IMR-90 (cell line): ENCODE results near the gene SMTN. TPM values are rescaled to one million over a fixed set of nuclear protein-coding genes. Genes with fewer than 3 reads are reported as not detected.

Experiments used
- ATAC-seq: fragments of 200-7000 bp; cut with Tn5 transposase; 2 replicates; pipeline ENCODE4 v1.9.1; 2020; ENCODE audit warnings: low read depth, mild to moderate bottlenecking, moderate library complexity
- BruUV-seq: library from RNA; stranded (reverse); fragments of 400-500 nt; replicated peaks from 2 replicates; lab custom pipeline; 2021; lab: Mats Ljungman, UMichigan
- CTCF ChIA-PET: fragments of 300-600 bp; formaldehyde crosslinking; extraction: SDS; loops from one replicate; lab custom pipeline; 2021; ENCODE audit warnings: antibody characterized with exemption; lab: Yijun Ruan, JAX
- POLR2A ChIA-PET: fragments of 300-600 bp; sonication (Branson Sonifier 250); formaldehyde crosslinking; loops from one replicate; lab custom pipeline; 2022; ENCODE audit warnings: antibody characterized with exemption; ENCODE audit not compliant: unreplicated experiment; lab: Charles Lee
- DNase-seq: peaks from one replicate; pipeline ENCODE4 v3.0.0; 2013
- H2AFZ ChIP-seq: replicated peaks from 2 replicates; pipeline ENCODE3; 2013; ENCODE audit warnings: low read length, mild to moderate bottlenecking; ENCODE audit not compliant: poor library complexity
- H2AK5ac ChIP-seq: 2 replicates; pipeline ENCODE4 v1.6.1; 2013; ENCODE audit warnings: low read depth, low read length, inconsistent platforms
- H2AK9ac ChIP-seq: replicated peaks from 2 replicates; pipeline ENCODE3; 2013; ENCODE audit warnings: mild to moderate bottlenecking, low read depth, low read length, moderate library complexity; ENCODE audit not compliant: poor library complexity
- H2BK120ac ChIP-seq: 2 replicates; pipeline ENCODE4 v1.6.1; 2013; ENCODE audit warnings: low read depth, low read length, inconsistent platforms
- H2BK15ac ChIP-seq: 3 replicates; pipeline ENCODE4 v1.6.1; 2013; ENCODE audit warnings: low read depth, low read length, inconsistent platforms
- H2BK20ac ChIP-seq: 2 replicates; pipeline ENCODE4 v1.6.1; 2013; ENCODE audit warnings: low read depth, mild to moderate bottlenecking, inconsistent platforms, low read length, moderate library complexity
- H2BK5ac ChIP-seq: 2 replicates; pipeline ENCODE4 v1.6.1; 2013; ENCODE audit warnings: mild to moderate bottlenecking, low read depth, low read length, inconsistent platforms; ENCODE audit not compliant: poor library complexity, severe bottlenecking
- H3K14ac ChIP-seq: replicated peaks from 2 replicates; pipeline ENCODE4 v1.6.1; 2013; ENCODE audit warnings: low read depth, low read length, inconsistent platforms
- H3K18ac ChIP-seq: 2 replicates; pipeline ENCODE4 v1.6.1; 2013; ENCODE audit warnings: low read depth, low read length, control low read depth
- H3K23ac ChIP-seq: 2 replicates; pipeline ENCODE4 v1.6.1; 2013; ENCODE audit warnings: low read depth, low read length, inconsistent platforms
- H3K27ac ChIP-seq: 2 replicates; pipeline ENCODE4 v1.5.1; 2013; ENCODE audit warnings: mild to moderate bottlenecking, control low read depth, low read length; ENCODE audit not compliant: insufficient read depth
- H3K27me3 ChIP-seq: 2 replicates; pipeline ENCODE4 v1.6.1; 2013; ENCODE audit warnings: low read length; ENCODE audit not compliant: control insufficient read depth, insufficient read depth
- H3K36me3 ChIP-seq: 2 replicates; pipeline ENCODE4 v1.6.1; 2013; ENCODE audit warnings: low read length, mixed read lengths; ENCODE audit not compliant: control insufficient read depth, insufficient read depth
- H3K4ac ChIP-seq: 2 replicates; pipeline ENCODE4 v1.6.1; 2013; ENCODE audit warnings: low read depth, low read length, inconsistent platforms
- H3K4me1 ChIP-seq: 2 replicates; pipeline ENCODE4 v1.6.1; 2013; ENCODE audit warnings: low read length, mixed read lengths; ENCODE audit not compliant: control insufficient read depth, insufficient read depth
- H3K4me2 ChIP-seq: 2 replicates; pipeline ENCODE4 v1.6.1; 2013; ENCODE audit warnings: low read depth, mild to moderate bottlenecking, control low read depth, low read length, moderate library complexity
- H3K4me3 ChIP-seq: 2 replicates; pipeline ENCODE4 v1.5.1; 2013; ENCODE audit warnings: low read depth, mild to moderate bottlenecking, control low read depth, low read length, moderate library complexity; ENCODE audit not compliant: insufficient read depth
- H3K56ac ChIP-seq: 2 replicates; pipeline ENCODE4 v1.6.1; 2013; ENCODE audit warnings: low read length, inconsistent platforms; ENCODE audit not compliant: insufficient read depth; ENCODE audit errors: extremely low read depth
- H3K79me1 ChIP-seq, 2 experiments: 2 replicates each; pipeline ENCODE4 v1.6.1; 2013; ENCODE audit warnings: low read length in 2 of 2, inconsistent platforms in 1 of 2, low read depth in 1 of 2
- H3K9ac ChIP-seq: 2 replicates; pipeline ENCODE4 v1.6.1; 2013; ENCODE audit warnings: low read depth, low read length, control low read depth
- H3K9me1 ChIP-seq: 2 replicates; pipeline ENCODE4 v1.6.1; 2013; ENCODE audit warnings: low read length, inconsistent platforms; ENCODE audit not compliant: insufficient read depth
- H3K9me3 ChIP-seq: 2 replicates; pipeline ENCODE4 v1.6.1; 2013; ENCODE audit warnings: low read length; ENCODE audit not compliant: control insufficient read depth, insufficient read depth
- H4K20me1 ChIP-seq: 2 replicates; pipeline ENCODE4 v1.6.1; 2013; ENCODE audit warnings: low read length, inconsistent platforms; ENCODE audit not compliant: insufficient read depth
- H4K5ac ChIP-seq: 2 replicates; pipeline ENCODE4 v1.6.1; 2013; ENCODE audit warnings: mild to moderate bottlenecking, low read depth, low read length, control low read depth
- H4K8ac ChIP-seq, 2 experiments: 2 replicates each; pipeline ENCODE4 v1.6.1; 2013; ENCODE audit warnings: low read depth in 2 of 2, low read length in 2 of 2, control low read depth in 1 of 2, inconsistent platforms in 1 of 2
- H4K91ac ChIP-seq: 2 replicates; pipeline ENCODE4 v1.6.1; 2013; ENCODE audit warnings: low read depth, low read length, inconsistent platforms; ENCODE audit not compliant: insufficient read depth
- BHLHE40 ChIP-seq: fragments of 150-350 bp; IDR thresholded peaks from 2 replicates; pipeline ENCODE4 v1.6.1; 2016; ENCODE audit warnings: mild to moderate bottlenecking, low read depth, low read length
- CEBPB ChIP-seq: IDR thresholded peaks from 2 replicates; pipeline ENCODE4 v1.6.1; 2012; ENCODE audit warnings: low read depth, low read length, improper control_type of control experiment
- CHD1 ChIP-seq: IDR thresholded peaks from 2 replicates; pipeline ENCODE4 v1.6.1; 2012; ENCODE audit warnings: low read depth, low read length, improper control_type of control experiment
- FOS ChIP-seq: fragments of 150-350 bp; IDR thresholded peaks from 2 replicates; pipeline ENCODE4 v1.6.1; 2016; ENCODE audit warnings: low read depth, low read length
- MAFK ChIP-seq: IDR thresholded peaks from 2 replicates; pipeline ENCODE4 v1.6.1; 2012; ENCODE audit warnings: low read depth, low read length, improper control_type of control experiment
- MAZ ChIP-seq: IDR thresholded peaks from 2 replicates; pipeline ENCODE4 v1.6.1; 2012; ENCODE audit warnings: low read depth, mild to moderate bottlenecking, low read length, improper control_type of control experiment, moderate library complexity, borderline replicate concordance
- MXI1 ChIP-seq: IDR thresholded peaks from 2 replicates; pipeline ENCODE4 v1.6.1; 2012; ENCODE audit warnings: low read depth, mild to moderate bottlenecking, low read length, moderate library complexity, borderline replicate concordance
- NFE2L2 ChIP-seq: fragments of 150-350 bp; IDR thresholded peaks from 2 replicates; pipeline ENCODE4 v1.6.1; 2016; ENCODE audit warnings: low read depth, mild to moderate bottlenecking, low read length
- POLR2A ChIP-seq: IDR thresholded peaks from 2 replicates; pipeline ENCODE4 v1.6.1; 2012; ENCODE audit warnings: mild to moderate bottlenecking, low read depth, low read length
- RAD21 ChIP-seq: IDR thresholded peaks from 2 replicates; pipeline ENCODE4 v1.6.1; 2012; ENCODE audit warnings: low read length, improper control_type of control experiment
- RCOR1 ChIP-seq: IDR thresholded peaks from 2 replicates; pipeline ENCODE4 v1.6.1; 2012; ENCODE audit warnings: mild to moderate bottlenecking, low read length, improper control_type of control experiment; ENCODE audit not compliant: insufficient replicate concordance
- SMC3 ChIP-seq: fragments of 150-350 bp; IDR thresholded peaks from 2 replicates; pipeline ENCODE4 v1.6.1; 2016; ENCODE audit warnings: low read depth, mild to moderate bottlenecking, antibody characterized with exemption, low read length, moderate library complexity
- WGBS, 2 experiments: methylation state at CpG; one replicate each; pipeline versions ENCODE4 v1.1.5 to v1.1.7; 2013; ENCODE audit warnings: missing lambda C conversion rate in 2 of 2; ENCODE audit not compliant: insufficient read length in 1 of 2; ENCODE audit errors: extremely low coverage in 2 of 2; 5-methylcytosine and 5-hydroxymethylcytosine counted together
- dilution Hi-C: fragments of 300-500 bp; cut with HindIII; formaldehyde crosslinking; loops from one replicate; pipeline ENCODE4 v1.14.3; 2018; ENCODE audit warnings: low sequenced_read_pairs; ENCODE audit not compliant: unreplicated experiment
- in situ Hi-C: fragments of 300-500 bp; cut with MboI; formaldehyde crosslinking; loops from 3 replicates; pipeline ENCODE4 v1.14.3; 2019; ENCODE audit warnings: low sequenced_read_pairs, inconsistent platforms, mixed read lengths
- intact Hi-C: fragments of 100-400 bp; cut with micrococcal nuclease; formaldehyde crosslinking; loops from 2 replicates; pipeline ENCODE4 v1.10.0; 2022
- polyA plus RNA-seq, 3 experiments: library from polyadenylated mRNA; depleted of rRNA; stranded (reverse); fragments of >200 nt; gene quantifications; 2 replicates each; pipeline ENCODE4 v1.2.3, GENCODE V29; 2012; ENCODE audit warnings: low replicate concordance in 1 of 3
- total RNA-seq: library from RNA; depleted of rRNA; stranded (reverse); fragments of >200 nt; gene quantifications from 2 replicates; pipeline ENCODE4 v1.2.3, GENCODE V29; 2012
- TF ChIP-seq, protein P1 (sequence below): fragments of 150-350 bp; IDR thresholded peaks from 2 replicates; pipeline ENCODE4 v1.6.1; 2017; ENCODE audit warnings: mild to moderate bottlenecking, antibody characterized with exemption, low read length, low read depth
- TF ChIP-seq, protein P2 (sequence below): fragments of 150-350 bp; IDR thresholded peaks from 2 replicates; pipeline ENCODE4 v1.6.1; 2016; ENCODE audit warnings: low read depth, mild to moderate bottlenecking, low read length, moderate library complexity, borderline replicate concordance
- TF ChIP-seq, protein P3 (sequence below): conservative IDR thresholded peaks from 2 replicates; pipeline ENCODE4 v1.5.1; 2012; ENCODE audit warnings: mild to moderate bottlenecking, low read depth, low read length, improper control_type of control experiment

The SMTN gene
- total and polyA plus RNA-seq, 2 of the 4 experiments (the other 2 are of a cell fraction) = 53.6 to 63.7 TPM

DNA sequence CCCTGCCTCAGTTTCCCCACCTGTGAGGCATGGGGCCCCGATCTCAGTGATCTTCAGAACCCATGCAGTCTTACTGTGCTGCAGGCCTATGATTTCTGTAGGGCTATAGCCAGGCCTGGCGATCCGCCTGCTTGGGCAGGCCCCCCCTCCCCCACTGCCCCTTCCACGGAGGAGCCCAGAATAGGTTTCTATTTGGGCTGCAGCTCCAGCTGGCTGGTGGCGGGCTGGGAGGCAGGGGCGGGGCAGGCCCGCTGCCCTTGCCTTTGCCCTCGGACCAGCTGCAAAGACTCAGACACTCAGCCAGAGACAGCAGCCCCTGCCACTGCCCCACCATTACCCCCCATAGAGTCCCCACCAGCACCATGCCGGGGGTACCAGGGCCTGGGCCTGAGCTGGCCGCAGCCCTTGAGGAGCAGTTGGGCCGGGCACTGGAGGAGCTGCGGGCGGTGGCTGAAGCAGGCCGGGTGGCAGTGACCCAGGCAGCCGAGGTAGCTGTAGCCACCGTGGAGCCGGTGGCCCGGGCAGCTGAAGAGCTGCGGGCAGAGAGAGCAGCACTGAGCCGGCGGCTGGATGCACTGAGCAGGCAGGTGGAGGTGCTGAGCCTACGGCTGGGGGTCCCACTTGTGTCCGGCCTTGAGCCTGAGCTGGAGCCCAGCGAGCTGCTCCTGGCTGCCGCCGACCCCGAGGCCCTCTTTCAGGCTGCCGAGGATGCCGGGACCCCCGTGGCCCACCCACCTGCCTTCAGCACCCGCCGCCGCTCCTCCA is 12.2 kb downstream of the SMTN start:
- no peak overlapping the region for H2AK5ac ChIP-seq
- H3K4ac ChIP-seq = no peak overlapping the region
- H3K4me1 ChIP-seq = peaks cover 2% of the 10 kb centered on the region; the same call in 1 of the 2 replicates
- no peaks in the 10 kb centered on the region for H3K27me3 ChIP-seq
- H3K4me3 ChIP-seq = no peak overlapping the region
- no peak overlapping the region for H2BK120ac ChIP-seq
- no peak overlapping the region for H3K4me2 ChIP-seq
- no peak overlapping the region for H3K18ac ChIP-seq
- no peak overlapping the region for H4K91ac ChIP-seq
- no peak overlapping the region for H2AFZ ChIP-seq
- no peak overlapping the region for H2BK15ac ChIP-seq
- WGBS, 2 experiments = 93% methylated on average over 16 of the region's 33 CpGs; no CpG with 5 or more reads in 1 of the 2 experiments
- no peak overlapping the region for H4K8ac ChIP-seq
- H3K9ac ChIP-seq = no peak overlapping the region
- peaks cover 24 to 53% of the 10 kb centered on the region in 2 experiments for H3K79me1 ChIP-seq
- TF ChIP-seq NFE2L2 (no peak), MAFK (no peak), RCOR1 (no peak), BHLHE40 (no peak), MAZ (no peak), RAD21 (no peak), MXI1 (no peak), FOS (no peak), POLR2A (no peak), CHD1 (no peak), SMC3 (no peak), CEBPB (no peak)
- TF ChIP-seq, protein P1, sequence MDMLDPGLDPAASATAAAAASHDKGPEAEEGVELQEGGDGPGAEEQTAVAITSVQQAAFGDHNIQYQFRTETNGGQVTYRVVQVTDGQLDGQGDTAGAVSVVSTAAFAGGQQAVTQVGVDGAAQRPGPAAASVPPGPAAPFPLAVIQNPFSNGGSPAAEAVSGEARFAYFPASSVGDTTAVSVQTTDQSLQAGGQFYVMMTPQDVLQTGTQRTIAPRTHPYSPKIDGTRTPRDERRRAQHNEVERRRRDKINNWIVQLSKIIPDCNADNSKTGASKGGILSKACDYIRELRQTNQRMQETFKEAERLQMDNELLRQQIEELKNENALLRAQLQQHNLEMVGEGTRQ = no peak
- TF ChIP-seq, protein P2, sequence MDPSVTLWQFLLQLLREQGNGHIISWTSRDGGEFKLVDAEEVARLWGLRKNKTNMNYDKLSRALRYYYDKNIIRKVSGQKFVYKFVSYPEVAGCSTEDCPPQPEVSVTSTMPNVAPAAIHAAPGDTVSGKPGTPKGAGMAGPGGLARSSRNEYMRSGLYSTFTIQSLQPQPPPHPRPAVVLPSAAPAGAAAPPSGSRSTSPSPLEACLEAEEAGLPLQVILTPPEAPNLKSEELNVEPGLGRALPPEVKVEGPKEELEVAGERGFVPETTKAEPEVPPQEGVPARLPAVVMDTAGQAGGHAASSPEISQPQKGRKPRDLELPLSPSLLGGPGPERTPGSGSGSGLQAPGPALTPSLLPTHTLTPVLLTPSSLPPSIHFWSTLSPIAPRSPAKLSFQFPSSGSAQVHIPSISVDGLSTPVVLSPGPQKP = no peak
- TF ChIP-seq, protein P3, sequence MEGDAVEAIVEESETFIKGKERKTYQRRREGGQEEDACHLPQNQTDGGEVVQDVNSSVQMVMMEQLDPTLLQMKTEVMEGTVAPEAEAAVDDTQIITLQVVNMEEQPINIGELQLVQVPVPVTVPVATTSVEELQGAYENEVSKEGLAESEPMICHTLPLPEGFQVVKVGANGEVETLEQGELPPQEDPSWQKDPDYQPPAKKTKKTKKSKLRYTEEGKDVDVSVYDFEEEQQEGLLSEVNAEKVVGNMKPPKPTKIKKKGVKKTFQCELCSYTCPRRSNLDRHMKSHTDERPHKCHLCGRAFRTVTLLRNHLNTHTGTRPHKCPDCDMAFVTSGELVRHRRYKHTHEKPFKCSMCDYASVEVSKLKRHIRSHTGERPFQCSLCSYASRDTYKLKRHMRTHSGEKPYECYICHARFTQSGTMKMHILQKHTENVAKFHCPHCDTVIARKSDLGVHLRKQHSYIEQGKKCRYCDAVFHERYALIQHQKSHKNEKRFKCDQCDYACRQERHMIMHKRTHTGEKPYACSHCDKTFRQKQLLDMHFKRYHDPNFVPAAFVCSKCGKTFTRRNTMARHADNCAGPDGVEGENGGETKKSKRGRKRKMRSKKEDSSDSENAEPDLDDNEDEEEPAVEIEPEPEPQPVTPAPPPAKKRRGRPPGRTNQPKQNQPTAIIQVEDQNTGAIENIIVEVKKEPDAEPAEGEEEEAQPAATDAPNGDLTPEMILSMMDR = no peak
- BruUV-seq = no TSS peak
- POLR2A ChIA-PET = no interaction called here
- H2BK20ac ChIP-seq = no peak overlapping the region
- in situ Hi-C loops (no loop called here), dilution Hi-C loops (no loop called here), intact Hi-C loops (no loop called here)
- no peak overlapping the region for H4K5ac ChIP-seq
- H3K9me3 ChIP-seq = no peaks in the 10 kb centered on the region
- CTCF ChIA-PET = no interaction called here
- H2AK9ac ChIP-seq = peak overlapping the region; percentile 65
- H3K56ac ChIP-seq = no peak overlapping the region
- no peak overlapping the region for H3K14ac ChIP-seq
- no peak for ATAC-seq
- peaks cover 14% of the 10 kb centered on the region; the same call in 1 of the 2 replicates for H4K20me1 ChIP-seq
- H3K36me3 ChIP-seq = peaks cover 86% of the 10 kb centered on the region
- no peaks in the 10 kb centered on the region; the same call in 1 of the 2 replicates for H3K9me1 ChIP-seq
- no peak overlapping the region for H3K23ac ChIP-seq
- H2BK5ac ChIP-seq = no peak overlapping the region
- H3K27ac ChIP-seq = no peak overlapping the region
- DNase-seq = no peak
